MM.1S (cell line): Measurements from ENCODE around the gene GFRA1.

ENCODE experiments used
- CTCF ChIP-seq: fragments of 300-600 bp; sonication (generic); IDR thresholded peaks from 2 replicates; pipeline ENCODE4 v1.5.1; 2016; ENCODE audit warnings: antibody characterized with exemption, low read length, mixed read lengths
- EZH2 ChIP-seq: fragments of 300-600 bp; sonication (generic); optimal IDR thresholded peaks from 2 replicates; pipeline ENCODE3; 2017; ENCODE audit warnings: low read depth, mild to moderate bottlenecking, antibody characterized with exemption, low read length, mixed read lengths
- EZH2phosphoT487 ChIP-seq: fragments of 300-600 bp; sonication (generic); IDR thresholded peaks from 2 replicates; pipeline ENCODE4 v1.6.1; 2018; ENCODE audit warnings: antibody characterized with exemption, low read length

DNA sequence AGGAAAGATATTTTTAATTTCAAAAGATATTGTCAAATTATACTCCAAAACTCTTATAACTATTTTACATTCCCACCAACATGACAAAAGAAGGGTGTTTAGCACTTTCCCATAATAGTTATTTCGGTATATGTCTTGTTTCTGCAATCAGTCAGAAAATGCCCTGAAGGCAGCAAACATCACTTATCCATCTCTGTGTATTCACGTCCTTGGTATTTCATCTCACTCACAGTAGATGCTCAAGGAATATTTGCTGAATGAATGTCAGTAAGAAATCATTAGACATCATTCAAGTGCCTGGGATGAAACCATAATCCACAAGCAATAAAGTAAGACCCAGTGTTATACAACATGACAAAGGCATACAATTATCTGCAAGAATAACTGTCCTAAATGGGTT is 112.7 kb downstream of the GFRA1 start:
- TF ChIP-seq EZH2: no peak
- TF ChIP-seq CTCF: no peak
- no peak for TF ChIP-seq EZH2phosphoT487
